Psoas muscle (tissue), 8 donors: ENCODE data around the gene DSE. TPM values are rescaled to one million over a fixed set of nuclear protein-coding genes. Genes with fewer than 3 reads are reported as not detected.

Experiments used
- ATAC-seq, 4 donors: fragments of 200-7000 bp; cut with Tn5 transposase; one replicate each; pipeline ENCODE4 v1.9.1; 2020; ENCODE audit warnings: moderate library complexity in 3 of 4, mild to moderate bottlenecking in 2 of 4
- DNase-seq, 2 donors: peaks; one replicate each; pipeline ENCODE4 v3.0.0-alpha.2; 2020
- H3K27ac ChIP-seq: fragments of 200-600 bp; one replicate; pipeline ENCODE4 v1.8.0; 2022
- H3K27me3 ChIP-seq, 3 donors: fragments of 200-600 bp in 1 of 3; one replicate each; pipeline versions ENCODE4 v1.6.1 to v1.8.0; 2013 to 2022; ENCODE audit warnings: low read length in 2 of 3, mild to moderate bottlenecking in 2 of 3, moderate library complexity in 1 of 3; ENCODE audit not compliant: insufficient read depth in 3 of 3
- H3K36me3 ChIP-seq, 2 donors: fragments of 200-600 bp in 1 of 2; one replicate each; pipeline versions ENCODE4 v1.6.1 to v1.8.0; 2013 to 2022; ENCODE audit warnings: low read depth in 1 of 2, mild to moderate bottlenecking in 1 of 2, moderate library complexity in 1 of 2; ENCODE audit not compliant: insufficient read depth in 1 of 2
- H3K4me1 ChIP-seq: fragments of 200-600 bp; one replicate; pipeline ENCODE4 v1.8.0; 2022
- H3K4me3 ChIP-seq: fragments of 200-600 bp; one replicate; pipeline ENCODE4 v1.8.0; 2022; ENCODE audit warnings: mild to moderate bottlenecking
- H3K9me3 ChIP-seq: fragments of 200-600 bp; one replicate; pipeline ENCODE4 v1.8.0; 2022
- WGBS, 3 donors: extraction: QIAGEN DNeasy Blood & Tissue Kit; methylation state at CpG; one replicate each; pipeline versions ENCODE4 v1.1.6 to v1.1.7; 2013; 5-methylcytosine and 5-hydroxymethylcytosine counted together
- intact Hi-C, 2 donors: fragments of 100-400 bp; cut with DNase I; formaldehyde crosslinking; loops; one replicate each; pipeline versions ENCODE4 v1.11.0 to v1.14.2; 2022
- polyA plus RNA-seq, 3 donors: library from polyadenylated mRNA; stranded (reverse); fragments of 200-250 nt; gene quantifications; one replicate each; pipeline ENCODE4 v1.2.3, GENCODE V29; 2013
- total RNA-seq, 4 donors: library from RNA; stranded (reverse); fragmentation: NEBNext Ultra II Directional in 2 of 4; extraction: Animal tissue kit (Norgen Biotek cat#: 25700) in 2 of 4; gene quantifications; one replicate each; pipeline versions ENCODE4 v1.2.1 to v1.2.4, GENCODE V29; 2021 to 2023
- TF ChIP-seq, protein P1 (sequence below): fragments of 200-600 bp; IDR thresholded peaks from one replicate; pipeline ENCODE4 v1.8.0; 2022; ENCODE audit warnings: antibody characterized with exemption
- donor health status: healthy with polysubstance abuse.
- donor health status: DM: no; HTN: no; CAD: no; lungs with moderate emphysema.
- donor health status: Bipolar disorder and iron deficiency.
- donor health status: healthy.
- donor health status: DM: yes; HTN: yes; CAD: no.
- donor health status: DM: no; HTN: no; CAD: no.
- donor health status: DM: no; HTN: no; CAD: no.
- donor health status: DM: yes; HTN: yes; CAD: no.

The DSE gene
- total and polyA plus RNA-seq, 7 donors = 2.3 to 26.7 (median 9.6) TPM

DNA sequence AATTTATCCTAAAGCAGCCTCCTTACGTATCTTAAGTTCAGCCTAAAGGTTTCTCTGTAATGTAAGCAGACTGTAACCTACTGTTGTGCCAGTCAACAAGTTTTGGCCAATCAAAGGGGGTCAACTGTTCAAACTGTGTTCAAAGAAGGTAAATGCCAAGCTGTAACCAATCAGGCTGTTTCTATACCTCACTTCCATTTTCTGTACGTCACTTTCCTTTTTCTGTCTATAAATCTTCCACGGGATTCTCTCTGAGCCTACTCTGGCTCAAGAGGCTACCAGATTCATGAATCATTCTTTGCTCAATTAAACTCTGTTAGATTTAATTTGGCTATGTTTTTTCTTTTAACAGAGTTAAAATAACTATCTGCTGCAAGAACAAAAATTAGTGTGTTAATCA lies 85.4 kb downstream of the DSE start:
- intact Hi-C loops = no loop called here
- 77 to 78% (median 77%) methylated on average over 3 of the region's 3 CpGs for WGBS, 3 donors
- H3K4me1 ChIP-seq = no peaks in the 10 kb centered on the region

DNA sequence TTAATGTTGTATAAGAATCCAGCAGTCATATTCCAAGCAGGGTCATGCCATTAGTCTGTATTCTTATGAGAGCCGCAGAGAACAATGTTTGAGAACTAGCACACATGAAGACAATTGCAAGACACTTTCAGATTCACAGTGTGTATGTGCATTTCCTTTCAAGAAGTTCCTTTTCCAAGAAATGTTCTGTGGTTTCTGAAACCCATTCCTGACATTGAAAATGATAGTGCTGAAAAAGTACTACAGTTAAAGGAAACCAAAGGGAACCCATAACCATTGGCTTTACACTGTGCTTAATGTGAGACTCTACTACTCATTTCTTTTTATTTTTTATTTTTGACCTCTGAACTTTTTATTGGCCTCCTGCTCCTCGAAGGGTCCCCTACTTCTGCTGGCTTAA lies 86.2 kb downstream of the DSE start:
- TF ChIP-seq, protein P1, sequence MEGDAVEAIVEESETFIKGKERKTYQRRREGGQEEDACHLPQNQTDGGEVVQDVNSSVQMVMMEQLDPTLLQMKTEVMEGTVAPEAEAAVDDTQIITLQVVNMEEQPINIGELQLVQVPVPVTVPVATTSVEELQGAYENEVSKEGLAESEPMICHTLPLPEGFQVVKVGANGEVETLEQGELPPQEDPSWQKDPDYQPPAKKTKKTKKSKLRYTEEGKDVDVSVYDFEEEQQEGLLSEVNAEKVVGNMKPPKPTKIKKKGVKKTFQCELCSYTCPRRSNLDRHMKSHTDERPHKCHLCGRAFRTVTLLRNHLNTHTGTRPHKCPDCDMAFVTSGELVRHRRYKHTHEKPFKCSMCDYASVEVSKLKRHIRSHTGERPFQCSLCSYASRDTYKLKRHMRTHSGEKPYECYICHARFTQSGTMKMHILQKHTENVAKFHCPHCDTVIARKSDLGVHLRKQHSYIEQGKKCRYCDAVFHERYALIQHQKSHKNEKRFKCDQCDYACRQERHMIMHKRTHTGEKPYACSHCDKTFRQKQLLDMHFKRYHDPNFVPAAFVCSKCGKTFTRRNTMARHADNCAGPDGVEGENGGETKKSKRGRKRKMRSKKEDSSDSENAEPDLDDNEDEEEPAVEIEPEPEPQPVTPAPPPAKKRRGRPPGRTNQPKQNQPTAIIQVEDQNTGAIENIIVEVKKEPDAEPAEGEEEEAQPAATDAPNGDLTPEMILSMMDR = no peak
- intact Hi-C loops = no loop called here
- DNase-seq = no peak
- Histone ChIP-seq H3K4me1 (no peaks in the 10 kb centered on the region), H3K36me3 (no peaks in the 10 kb centered on the region), H3K4me3 (no peak overlapping the region), H3K27ac (no peak overlapping the region), H3K27me3 (no peaks in the 10 kb centered on the region), H3K9me3 (no peaks in the 10 kb centered on the region)
- no peak for ATAC-seq
- 80 to 83% (median 83%) methylated on average over 2 of the region's 2 CpGs for WGBS, 3 donors

More for the DNA sequence above, 85.4 kb downstream of the DSE start:
- no peaks in the 10 kb centered on the region for H3K36me3 ChIP-seq
- no peak overlapping the region for H3K4me3 ChIP-seq
- H3K9me3 ChIP-seq = no peaks in the 10 kb centered on the region
- ATAC-seq = no peak
- no peaks in the 10 kb centered on the region for H3K27me3 ChIP-seq
- H3K27ac ChIP-seq = no peak overlapping the region
- TF ChIP-seq, protein P1 = no peak
- no peak for DNase-seq

DNA sequence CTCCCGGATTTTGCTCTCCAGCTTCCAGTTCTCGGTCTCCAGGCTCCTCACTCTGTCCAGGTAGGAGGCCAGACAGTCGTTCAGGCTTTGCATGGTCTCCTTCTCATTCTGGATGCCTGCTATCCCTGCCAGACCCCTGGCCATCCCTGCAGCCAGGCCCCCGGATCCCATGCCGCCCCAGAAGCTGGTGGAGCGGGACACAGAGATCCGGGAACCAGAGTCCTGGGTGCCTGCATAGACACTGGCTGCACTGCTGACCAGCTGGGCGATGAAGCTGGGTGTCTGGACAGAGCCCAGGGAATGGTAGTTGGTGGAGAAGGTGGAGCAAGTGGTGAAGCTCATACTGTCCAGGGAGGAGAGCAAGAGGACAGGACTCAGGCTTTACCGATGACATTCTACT lies 87.5 kb downstream of the DSE start:
- intact Hi-C loops = no loop called here
- H3K36me3 ChIP-seq = no peaks in the 10 kb centered on the region
- 90 to 95% (median 93%) methylated on average over 9 of the region's 9 CpGs for WGBS, 3 donors
- no peak overlapping the region for H3K27ac ChIP-seq
- H3K4me1 ChIP-seq = no peaks in the 10 kb centered on the region
- no peak overlapping the region for H3K4me3 ChIP-seq
- ATAC-seq (no peak), DNase-seq (no peak)
- TF ChIP-seq, protein P1 = no peak
- peaks cover 0 to 6% (median 0%) of the 10 kb centered on the region in 3 donors for H3K27me3 ChIP-seq
- no peaks in the 10 kb centered on the region for H3K9me3 ChIP-seq

DNA sequence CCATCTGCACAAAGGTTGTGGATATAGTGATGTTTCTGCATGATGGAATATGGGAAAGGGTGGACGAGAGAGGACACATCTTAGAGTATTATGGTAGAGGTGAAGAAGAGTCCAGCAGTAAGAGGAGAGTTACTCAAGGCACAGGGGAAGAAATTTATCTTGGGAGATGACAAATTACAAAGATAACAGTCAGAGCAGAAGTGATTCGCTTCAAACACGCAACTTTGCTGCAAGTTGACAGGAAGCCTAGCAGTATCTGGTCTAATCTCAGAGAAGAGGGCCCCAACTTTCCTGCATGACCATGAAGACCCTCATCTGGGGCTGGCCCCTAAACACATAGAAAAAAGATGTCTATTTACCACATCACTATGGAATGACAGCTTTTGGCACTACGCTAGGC lies 89.2 kb downstream of the DSE start:
- intact Hi-C loops = no loop called here
- 94 to 95% (median 95%) methylated on average over 4 of the region's 4 CpGs for WGBS, 3 donors

More for the DNA sequence above, 89.2 kb downstream of the DSE start:
- Histone ChIP-seq H3K4me1 (no peaks in the 10 kb centered on the region), H3K27me3 (peaks cover 0 to 6% (median 0%) of the 10 kb centered on the region in 3 donors), H3K9me3 (no peaks in the 10 kb centered on the region), H3K4me3 (no peak overlapping the region), H3K36me3 (no peaks in the 10 kb centered on the region), H3K27ac (no peak overlapping the region)
- TF ChIP-seq, protein P1 = no peak
- DNase-seq (no peak), ATAC-seq (no peak)
